HL-60 (cell line): ENCODE data around the gene CDH6.

Experiments used
- DNase-seq, 2 experiments: peaks; one replicate each; pipeline ENCODE4 v3.0.0-alpha.2; 2010 to 2020; ENCODE audit warnings: low read depth in 1 of 2, low spot score in 1 of 2
- H3K27ac ChIP-seq: fragments of 250-450 bp; sonication (Bioruptor Pico); replicated peaks from 2 replicates; pipeline ENCODE4 v1.5.1; 2020; ENCODE audit warnings: mild to moderate bottlenecking, moderate library complexity
- H3K27me3 ChIP-seq: fragments of 250-450 bp; sonication (Bioruptor Pico); 2 replicates; pipeline ENCODE4 v1.5.1; 2021; ENCODE audit warnings: mild to moderate bottlenecking, moderate library complexity; ENCODE audit not compliant: insufficient read depth, poor library complexity, severe bottlenecking
- H3K4me3 ChIP-seq: replicated peaks from 2 replicates; pipeline ENCODE4 v1.5.1; 2011; ENCODE audit warnings: mild to moderate bottlenecking, control low read depth, low read length; ENCODE audit not compliant: insufficient read depth
- CTCF ChIP-seq: IDR thresholded peaks from one replicate; pipeline ENCODE4 v1.5.1; 2011; ENCODE audit warnings: low read length, control low read depth, inconsistent platforms; ENCODE audit not compliant: insufficient read depth
- GABPA ChIP-seq: IDR thresholded peaks from 2 replicates; pipeline ENCODE4 v1.6.1; 2012; ENCODE audit warnings: low read depth
- POLR2AphosphoS5 ChIP-seq: IDR thresholded peaks from 2 replicates; pipeline ENCODE4 v1.6.1; 2012; ENCODE audit warnings: low read depth
- SPI1 ChIP-seq: IDR thresholded peaks from 2 replicates; pipeline ENCODE4 v1.6.1; 2012; ENCODE audit warnings: low read depth, mild to moderate bottlenecking, borderline replicate concordance
- TF ChIP-seq, protein P1 (sequence below): IDR thresholded peaks from 2 replicates; pipeline ENCODE4 v1.6.1; 2012; ENCODE audit warnings: low read depth; ENCODE audit not compliant: insufficient replicate concordance

The CDH6 gene

GRCh38 chr5:31343946-31344345 is 150.5 kb downstream of the CDH6 start:
- Histone ChIP-seq H3K4me3 (no peak overlapping the region), H3K27me3 (no peaks in the 10 kb centered on the region), H3K27ac (no peak overlapping the region)
- TF ChIP-seq SPI1 = no peak
- TF ChIP-seq CTCF = no peak
- TF ChIP-seq GABPA = no peak
- TF ChIP-seq, protein P1, sequence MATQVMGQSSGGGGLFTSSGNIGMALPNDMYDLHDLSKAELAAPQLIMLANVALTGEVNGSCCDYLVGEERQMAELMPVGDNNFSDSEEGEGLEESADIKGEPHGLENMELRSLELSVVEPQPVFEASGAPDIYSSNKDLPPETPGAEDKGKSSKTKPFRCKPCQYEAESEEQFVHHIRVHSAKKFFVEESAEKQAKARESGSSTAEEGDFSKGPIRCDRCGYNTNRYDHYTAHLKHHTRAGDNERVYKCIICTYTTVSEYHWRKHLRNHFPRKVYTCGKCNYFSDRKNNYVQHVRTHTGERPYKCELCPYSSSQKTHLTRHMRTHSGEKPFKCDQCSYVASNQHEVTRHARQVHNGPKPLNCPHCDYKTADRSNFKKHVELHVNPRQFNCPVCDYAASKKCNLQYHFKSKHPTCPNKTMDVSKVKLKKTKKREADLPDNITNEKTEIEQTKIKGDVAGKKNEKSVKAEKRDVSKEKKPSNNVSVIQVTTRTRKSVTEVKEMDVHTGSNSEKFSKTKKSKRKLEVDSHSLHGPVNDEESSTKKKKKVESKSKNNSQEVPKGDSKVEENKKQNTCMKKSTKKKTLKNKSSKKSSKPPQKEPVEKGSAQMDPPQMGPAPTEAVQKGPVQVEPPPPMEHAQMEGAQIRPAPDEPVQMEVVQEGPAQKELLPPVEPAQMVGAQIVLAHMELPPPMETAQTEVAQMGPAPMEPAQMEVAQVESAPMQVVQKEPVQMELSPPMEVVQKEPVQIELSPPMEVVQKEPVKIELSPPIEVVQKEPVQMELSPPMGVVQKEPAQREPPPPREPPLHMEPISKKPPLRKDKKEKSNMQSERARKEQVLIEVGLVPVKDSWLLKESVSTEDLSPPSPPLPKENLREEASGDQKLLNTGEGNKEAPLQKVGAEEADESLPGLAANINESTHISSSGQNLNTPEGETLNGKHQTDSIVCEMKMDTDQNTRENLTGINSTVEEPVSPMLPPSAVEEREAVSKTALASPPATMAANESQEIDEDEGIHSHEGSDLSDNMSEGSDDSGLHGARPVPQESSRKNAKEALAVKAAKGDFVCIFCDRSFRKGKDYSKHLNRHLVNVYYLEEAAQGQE = no peak
- TF ChIP-seq POLR2AphosphoS5 = no peak
- no peak for DNase-seq

DNA sequence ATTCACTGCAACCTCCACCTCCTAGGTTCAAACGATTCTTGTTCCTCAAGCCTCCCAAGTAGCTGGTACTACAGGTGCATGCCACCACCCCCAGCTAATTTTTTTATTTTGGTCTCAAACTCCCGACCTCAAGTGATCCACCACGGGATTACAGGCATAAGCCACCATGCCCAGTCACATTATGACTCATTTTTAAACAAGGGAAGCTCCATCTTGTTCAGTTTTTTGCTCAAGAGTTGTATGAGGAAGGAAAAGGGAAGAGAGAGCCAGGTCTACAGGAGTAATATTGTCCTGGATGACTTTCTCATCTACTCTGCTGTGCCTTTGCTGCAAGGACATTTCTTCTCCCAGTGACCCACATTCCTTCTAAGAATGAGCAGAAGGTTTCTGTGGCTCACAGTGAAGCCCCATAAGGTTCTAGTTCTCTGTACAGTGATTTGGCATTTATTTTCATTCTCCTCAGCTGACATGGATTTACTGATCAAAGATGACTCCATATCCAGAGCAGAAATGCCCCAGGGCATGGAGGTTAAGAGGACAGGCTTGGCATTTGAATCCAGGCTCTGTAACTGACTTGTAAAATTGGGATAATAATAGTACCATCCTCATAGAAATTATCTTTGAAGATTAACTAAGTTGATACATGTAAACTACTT is 153.5 kb downstream of the CDH6 start:
- DNase-seq = no peak
- TF ChIP-seq SPI1 (no peak), POLR2AphosphoS5 (no peak), CTCF (no peak), GABPA (no peak)
- TF ChIP-seq, protein P1 = no peak
- Histone ChIP-seq H3K27ac (no peak overlapping the region), H3K27me3 (no peaks in the 10 kb centered on the region), H3K4me3 (no peak overlapping the region)

DNA sequence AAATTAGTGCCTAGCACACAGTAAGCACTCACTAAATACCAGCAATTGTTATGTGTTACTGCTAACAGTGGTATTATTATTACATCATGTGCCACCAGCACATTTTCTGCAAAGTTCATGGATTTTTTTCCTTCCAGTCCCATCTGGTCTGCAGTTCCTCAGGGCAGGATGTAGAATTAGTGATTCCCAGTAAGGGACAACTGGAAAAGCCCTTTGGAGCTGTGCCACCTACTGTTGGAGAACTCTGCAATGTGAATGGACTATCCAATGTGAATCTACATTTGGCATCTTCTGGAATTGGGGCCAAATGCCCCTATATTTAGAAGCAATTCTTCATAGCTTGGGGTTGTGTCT is 154.0 kb downstream of the CDH6 start:
- Histone ChIP-seq H3K4me3 (no peak overlapping the region), H3K27me3 (no peaks in the 10 kb centered on the region), H3K27ac (no peak overlapping the region)
- TF ChIP-seq CTCF (no peak), GABPA (no peak), SPI1 (no peak), POLR2AphosphoS5 (no peak)
- TF ChIP-seq, protein P1 = no peak
- DNase-seq = no peak
